Right atrium auricular region (tissue), 2 donors: ENCODE results near the gene NAA15. TPM values are rescaled to one million over a fixed set of nuclear protein-coding genes. Genes with fewer than 3 reads are reported as not detected.

Experiments used
- DNase-seq: peaks from one replicate; pipeline ENCODE4 v3.0.0-alpha.2; 2019; ENCODE audit warnings: low spot score
- H3K27ac ChIP-seq, 2 donors: fragments of 200-600 bp; sonication (generic); 1 replicate in 1 of 2; 2 replicates in 1 of 2; pipeline ENCODE4 v1.5.1; 2016 to 2019
- H3K27me3 ChIP-seq, 2 donors: fragments of 200-600 bp; sonication (generic); one replicate each; pipeline versions ENCODE4 v1.5.1 to v1.6.0; 2017 to 2019
- H3K36me3 ChIP-seq: fragments of 200-600 bp; sonication (generic); one replicate; pipeline ENCODE4 v1.5.1; 2016
- H3K4me1 ChIP-seq, 2 donors: fragments of 200-600 bp; sonication (generic); one replicate each; pipeline versions ENCODE4 v1.5.1 to v1.6.0; 2017 to 2019
- H3K4me3 ChIP-seq, 2 donors: fragments of 200-600 bp; sonication (generic); 1 replicate in 1 of 2; 2 replicates in 1 of 2; pipeline ENCODE4 v1.5.1; 2017 to 2019; ENCODE audit warnings: mild to moderate bottlenecking in 1 of 2, moderate library complexity in 1 of 2
- H3K9me3 ChIP-seq, 2 donors: fragments of 200-600 bp; sonication (generic); one replicate each; pipeline ENCODE4 v1.5.1; 2019
- CTCF ChIP-seq, 2 donors: fragments of 200-600 bp; sonication (generic); IDR thresholded peaks; one replicate each; pipeline ENCODE4 v1.5.1; 2019; ENCODE audit warnings: antibody characterized with exemption in 2 of 2
- total RNA-seq, 2 donors: library from RNA; depleted of rRNA; stranded (reverse); fragments of >200 nt; gene quantifications; one replicate each; pipeline ENCODE4 v1.1.0, GENCODE V29; 2016

NAA15 gene
- total RNA-seq, 2 donors from 2014 or later = 21.5 to 24.2 TPM

GRCh38 chr4:139286186-139286698 lies 15.1 kb upstream of the NAA15 start:
- H3K27me3 ChIP-seq = no peaks in the 10 kb centered on the region
- no peak for DNase-seq
- H3K9me3 ChIP-seq = no peaks in the 10 kb centered on the region
- no peak for TF ChIP-seq CTCF (IDR thresholded peaks at IDR 0.05)
- H3K4me1 ChIP-seq = no peaks in the 10 kb centered on the region
- no peak overlapping the region for H3K4me3 ChIP-seq
- peaks cover 25% of the 10 kb centered on the region for H3K36me3 ChIP-seq
- H3K27ac ChIP-seq = no peak overlapping the region

GRCh38 chr4:139295206-139295941 lies 5.9 kb upstream of the NAA15 start:
- DNase-seq = peak; percentile 98
- H3K36me3 ChIP-seq = peaks cover 20% of the 10 kb centered on the region
- H3K4me1 ChIP-seq = peaks cover 0 to 45% of the 10 kb centered on the region in 2 donors
- no peaks in the 10 kb centered on the region for H3K27me3 ChIP-seq
- peak; percentile 82 to 97 for TF ChIP-seq CTCF (IDR thresholded peaks at IDR 0.05)
- peak overlapping the region; percentile 74 to 75 for H3K4me3 ChIP-seq
- peak overlapping the region; percentile 92 for H3K27ac ChIP-seq
- no peaks in the 10 kb centered on the region for H3K9me3 ChIP-seq

GRCh38 chr4:139295942-139296299 lies 5.4 kb upstream of the NAA15 start:
- Histone ChIP-seq H3K27me3 (no peaks in the 10 kb centered on the region), H3K9me3 (no peaks in the 10 kb centered on the region), H3K4me3 (peak overlapping the region; percentile 74 to 75), H3K36me3 (peaks cover 15% of the 10 kb centered on the region), H3K27ac (peak overlapping the region; percentile 92), H3K4me1 (peaks cover 0 to 49% of the 10 kb centered on the region in 2 donors)
- no peak for DNase-seq
- no peak for TF ChIP-seq CTCF (IDR thresholded peaks at IDR 0.05)

GRCh38 chr4:139297001-139297410 lies 4.3 kb upstream of the NAA15 start:
- Histone ChIP-seq H3K4me3 (no peak overlapping the region), H3K4me1 (peaks cover 0 to 49% of the 10 kb centered on the region in 2 donors), H3K9me3 (no peaks in the 10 kb centered on the region), H3K27ac (no peak overlapping the region), H3K36me3 (peaks cover 4% of the 10 kb centered on the region), H3K27me3 (no peaks in the 10 kb centered on the region)
- DNase-seq = no peak
- no peak for TF ChIP-seq CTCF (IDR thresholded peaks at IDR 0.05)

GRCh38 chr4:139299536-139299935 lies 1.8 kb upstream of the NAA15 start:
- peaks cover 0 to 52% of the 10 kb centered on the region in 2 donors for H3K4me1 ChIP-seq
- peak overlapping the region; percentile 80 to 97 for H3K4me3 ChIP-seq
- DNase-seq = no peak
- H3K27ac ChIP-seq = peak overlapping the region; percentile 93 to 94
- no peaks in the 10 kb centered on the region for H3K36me3 ChIP-seq
- H3K9me3 ChIP-seq = no peaks in the 10 kb centered on the region
- no peak for TF ChIP-seq CTCF (IDR thresholded peaks at IDR 0.05)
- H3K27me3 ChIP-seq = no peaks in the 10 kb centered on the region
